Parathyroid adenoma (tissue), 2 donors: ENCODE results near the gene SEMA6C.

ENCODE experiments used
- H2AFZ ChIP-seq: fragments of 300-600 bp; sonication (generic); one replicate; pipeline ENCODE4 v1.7.0; 2017; ENCODE audit warnings: antibody characterized with exemption, mild to moderate bottlenecking
- H3K27ac ChIP-seq: fragments of 300-600 bp; sonication (generic); one replicate; pipeline ENCODE4 v1.7.0; 2017
- H3K27me3 ChIP-seq: fragments of 300-600 bp; sonication (generic); one replicate; pipeline ENCODE4 v1.7.0; 2017; ENCODE audit warnings: low read length; ENCODE audit not compliant: control insufficient read depth, insufficient read depth
- H3K36me3 ChIP-seq: fragments of 300-600 bp; sonication (generic); one replicate; pipeline ENCODE4 v1.7.0; 2017; ENCODE audit warnings: low read length; ENCODE audit not compliant: control insufficient read depth, insufficient read depth
- H3K4me1 ChIP-seq: fragments of 300-600 bp; sonication (generic); one replicate; pipeline ENCODE4 v1.7.0; 2017; ENCODE audit warnings: control low read depth
- H3K4me2 ChIP-seq: fragments of 300-600 bp; sonication (generic); one replicate; pipeline ENCODE4 v1.7.0; 2017; ENCODE audit warnings: low read length
- H3K4me3 ChIP-seq: fragments of 300-600 bp; sonication (generic); one replicate; pipeline ENCODE4 v1.7.0; 2017; ENCODE audit warnings: low read depth, low read length
- H3K79me2 ChIP-seq: fragments of 300-600 bp; sonication (generic); one replicate; pipeline ENCODE4 v1.7.0; 2017; ENCODE audit warnings: control low read depth
- H3K9ac ChIP-seq: fragments of 300-600 bp; sonication (generic); one replicate; pipeline ENCODE4 v1.7.0; 2017; ENCODE audit warnings: mild to moderate bottlenecking
- H3K9me3 ChIP-seq: fragments of 300-600 bp; sonication (generic); one replicate; pipeline ENCODE4 v1.7.0; 2017; ENCODE audit warnings: low read length; ENCODE audit not compliant: control insufficient read depth
- TF ChIP-seq, protein P1 (sequence below): fragments of 300-600 bp; sonication (generic); IDR thresholded peaks from one replicate; pipeline ENCODE4 v1.7.0; 2017; ENCODE audit warnings: antibody characterized with exemption, mild to moderate bottlenecking
- donor health status: primary hyperparathyroidism.

SEMA6C gene

DNA sequence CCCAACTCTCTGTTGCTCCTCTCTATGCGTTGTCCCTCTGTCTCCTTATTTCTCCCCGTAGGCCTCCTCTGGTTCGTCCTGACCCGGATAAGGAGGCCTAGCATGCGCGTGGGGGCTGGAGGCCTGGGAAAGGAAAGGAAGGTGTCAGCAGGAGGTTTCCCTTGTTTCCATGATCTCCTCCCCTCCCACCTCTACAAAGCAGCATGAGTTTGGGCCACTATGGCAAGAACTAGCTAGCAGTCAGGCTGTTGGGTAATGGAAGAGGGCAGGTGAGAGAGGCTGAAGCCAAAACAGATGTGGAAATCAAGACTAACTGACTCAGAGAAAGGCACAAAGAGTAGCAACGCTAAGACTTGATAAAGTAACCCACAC is 687 bp upstream of the SEMA6C start:
- Histone ChIP-seq H3K4me3 (peak overlapping the region; percentile 61), H3K27ac (peak overlapping the region; percentile 39), H3K9me3 (no peaks in the 10 kb centered on the region), H3K36me3 (no peaks in the 10 kb centered on the region), H3K27me3 (no peaks in the 10 kb centered on the region), H3K4me2 (peak overlapping the region; percentile 78), H3K4me1 (no peaks in the 10 kb centered on the region), H2AFZ (peak overlapping the region; percentile 94), H3K79me2 (no peaks in the 10 kb centered on the region), H3K9ac (no peak overlapping the region)
- TF ChIP-seq, protein P1, sequence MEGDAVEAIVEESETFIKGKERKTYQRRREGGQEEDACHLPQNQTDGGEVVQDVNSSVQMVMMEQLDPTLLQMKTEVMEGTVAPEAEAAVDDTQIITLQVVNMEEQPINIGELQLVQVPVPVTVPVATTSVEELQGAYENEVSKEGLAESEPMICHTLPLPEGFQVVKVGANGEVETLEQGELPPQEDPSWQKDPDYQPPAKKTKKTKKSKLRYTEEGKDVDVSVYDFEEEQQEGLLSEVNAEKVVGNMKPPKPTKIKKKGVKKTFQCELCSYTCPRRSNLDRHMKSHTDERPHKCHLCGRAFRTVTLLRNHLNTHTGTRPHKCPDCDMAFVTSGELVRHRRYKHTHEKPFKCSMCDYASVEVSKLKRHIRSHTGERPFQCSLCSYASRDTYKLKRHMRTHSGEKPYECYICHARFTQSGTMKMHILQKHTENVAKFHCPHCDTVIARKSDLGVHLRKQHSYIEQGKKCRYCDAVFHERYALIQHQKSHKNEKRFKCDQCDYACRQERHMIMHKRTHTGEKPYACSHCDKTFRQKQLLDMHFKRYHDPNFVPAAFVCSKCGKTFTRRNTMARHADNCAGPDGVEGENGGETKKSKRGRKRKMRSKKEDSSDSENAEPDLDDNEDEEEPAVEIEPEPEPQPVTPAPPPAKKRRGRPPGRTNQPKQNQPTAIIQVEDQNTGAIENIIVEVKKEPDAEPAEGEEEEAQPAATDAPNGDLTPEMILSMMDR = no peak

DNA sequence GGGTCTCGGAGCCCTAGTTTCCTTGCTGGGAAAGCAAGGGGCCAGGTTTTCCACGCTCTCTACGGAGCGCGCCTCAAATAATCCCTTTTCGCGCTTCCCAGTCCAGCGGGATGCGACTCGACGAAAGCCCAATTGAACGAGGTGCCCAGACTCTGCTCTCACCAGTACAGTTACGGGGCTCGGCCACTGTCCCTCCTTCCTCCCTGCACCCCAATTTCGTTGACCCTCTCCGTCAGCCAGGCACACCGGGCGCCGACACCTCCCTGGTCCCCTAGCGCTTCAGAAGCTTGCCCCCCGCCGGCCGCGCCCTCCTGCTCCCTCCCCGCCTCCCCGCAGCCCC is 389 bp downstream of the SEMA6C start:
- peak overlapping the region; percentile 61 for H3K4me3 ChIP-seq
- H3K79me2 ChIP-seq = no peaks in the 10 kb centered on the region
- no peaks in the 10 kb centered on the region for H3K36me3 ChIP-seq
- H3K9me3 ChIP-seq = no peaks in the 10 kb centered on the region
- H3K27ac ChIP-seq = no peak overlapping the region
- peak overlapping the region; percentile 94 for H2AFZ ChIP-seq
- H3K4me2 ChIP-seq = peak overlapping the region; percentile 78
- TF ChIP-seq, protein P1 = no peak
- H3K27me3 ChIP-seq = no peaks in the 10 kb centered on the region
- no peak overlapping the region for H3K9ac ChIP-seq
- H3K4me1 ChIP-seq = no peaks in the 10 kb centered on the region

DNA sequence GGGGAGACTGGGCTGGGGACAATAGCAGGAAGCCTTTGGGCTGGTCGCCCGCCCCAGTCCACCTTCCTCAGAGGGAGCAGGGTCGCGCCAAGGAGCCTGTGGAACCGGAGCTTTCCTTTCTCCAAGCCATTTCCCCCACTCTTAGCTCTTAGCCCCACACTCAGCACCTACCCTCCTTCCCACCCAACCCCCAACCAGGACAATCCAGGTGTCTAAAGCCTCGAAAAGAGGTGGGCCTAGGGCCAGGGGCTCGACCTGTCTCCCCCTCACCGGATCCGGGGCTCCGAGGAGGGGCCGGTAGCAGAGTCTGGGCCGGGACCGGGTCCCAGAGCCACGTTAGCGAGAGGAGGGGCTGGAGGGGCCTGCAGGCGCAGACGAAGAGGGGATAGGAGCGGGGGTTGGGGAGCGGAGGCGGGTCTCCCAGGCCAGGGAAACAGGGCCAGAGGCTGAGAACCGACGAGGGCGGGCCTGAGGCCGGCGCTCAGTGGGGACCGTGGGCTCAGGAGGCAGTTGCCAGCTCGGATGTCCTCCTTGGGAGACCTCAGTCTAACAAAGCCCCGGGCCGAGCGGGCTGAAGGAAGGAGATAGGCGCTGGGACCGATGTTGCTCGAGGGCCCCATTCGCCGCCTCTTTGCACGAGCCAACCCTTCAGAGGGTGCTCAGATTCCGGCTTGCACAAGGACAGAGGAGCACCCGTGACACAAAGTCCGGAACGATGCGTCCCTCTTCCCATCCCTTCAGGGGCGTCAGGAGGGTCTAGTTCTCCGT is 943 bp downstream of the SEMA6C start:
- Histone ChIP-seq H2AFZ (peak overlapping the region; percentile 94), H3K36me3 (no peaks in the 10 kb centered on the region), H3K4me1 (no peaks in the 10 kb centered on the region), H3K9ac (no peak overlapping the region), H3K27ac (no peak overlapping the region), H3K9me3 (no peaks in the 10 kb centered on the region), H3K4me2 (peak overlapping the region; percentile 78), H3K79me2 (no peaks in the 10 kb centered on the region), H3K27me3 (no peaks in the 10 kb centered on the region), H3K4me3 (peak overlapping the region; percentile 61)
- TF ChIP-seq, protein P1 = no peak

DNA sequence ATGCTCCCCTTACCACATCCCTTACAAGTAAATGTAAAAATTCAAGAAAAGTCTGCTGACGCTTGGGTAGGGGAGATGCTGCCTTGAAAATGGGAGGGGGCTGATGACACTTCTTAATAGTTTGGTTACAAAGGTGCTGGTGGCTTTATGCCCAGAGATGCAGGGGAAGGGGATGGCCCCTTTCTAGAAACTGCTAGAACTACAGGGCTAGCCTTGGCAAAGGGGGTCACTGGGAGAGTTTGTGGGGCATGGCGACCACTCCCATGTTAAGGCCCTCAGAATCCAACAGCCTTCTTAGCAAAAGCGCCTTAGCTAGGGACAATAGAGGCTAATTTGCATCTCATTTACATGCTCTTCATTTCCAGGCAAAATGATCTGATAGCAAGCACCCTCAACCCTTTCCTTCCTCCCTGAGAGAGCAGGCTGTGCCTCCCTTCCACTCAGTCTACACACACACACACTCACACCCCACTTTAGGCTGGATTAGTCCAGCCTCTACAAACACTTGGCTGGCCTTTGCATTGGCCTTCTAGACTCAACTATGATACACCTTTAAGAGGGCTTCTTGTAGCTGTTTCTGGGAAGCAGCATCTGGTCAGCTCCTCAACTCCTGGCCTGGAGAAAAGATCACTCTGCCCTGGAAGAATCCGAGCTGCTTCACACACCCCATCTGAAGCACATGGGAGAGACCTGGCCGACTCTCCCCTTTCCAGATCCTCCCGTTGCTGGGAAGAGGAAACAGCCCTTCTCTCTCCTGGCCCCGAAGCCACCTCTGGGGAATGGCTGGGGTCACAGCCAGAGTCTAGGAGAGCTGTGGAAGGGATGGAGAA is 1.7 kb downstream of the SEMA6C start:
- no peak overlapping the region for H2AFZ ChIP-seq

More for the DNA sequence above, 1.7 kb downstream of the SEMA6C start:
- H3K36me3 ChIP-seq = no peaks in the 10 kb centered on the region
- H3K79me2 ChIP-seq = no peaks in the 10 kb centered on the region
- no peak overlapping the region for H3K4me2 ChIP-seq
- TF ChIP-seq, protein P1 = no peak
- H3K4me3 ChIP-seq = peak overlapping the region; percentile 61
- H3K27ac ChIP-seq = no peak overlapping the region
- no peaks in the 10 kb centered on the region for H3K9me3 ChIP-seq
- no peaks in the 10 kb centered on the region for H3K4me1 ChIP-seq
- no peak overlapping the region for H3K9ac ChIP-seq
- H3K27me3 ChIP-seq = no peaks in the 10 kb centered on the region
